ENCODE measurements around the gene NMBR. TPM values are rescaled to one million over a fixed set of nuclear protein-coding genes. Genes with fewer than 3 reads are reported as not detected.

The NMBR gene
- total RNA-seq, 1 experiment from 2014 or later: not detected

Other genes starting within 250 kb of the NMBR start
- gene GJE1, start 14.2 kb downstream of the NMBR start, total RNA-seq (2021): not detected in 2 replicates
- gene VTA1, start 141 bp upstream of the NMBR start, total RNA-seq (2021): 72.9 and 75.4 TPM in 2 replicates
- gene ADGRG6, start 154.9 kb upstream of the NMBR start, total RNA-seq (2021): 0.46 and 0.49 TPM in 2 replicates